GM18951 (cell line): ENCODE data around the gene CAP2.

Source experiments
- POLR2A ChIP-seq: IDR thresholded peaks from 4 replicates; pipeline ENCODE4 v1.6.1; 2011; ENCODE audit warnings: mild to moderate bottlenecking; ENCODE audit not compliant: insufficient read length, insufficient read depth; ENCODE audit errors: extremely low read depth
- in situ Hi-C: fragments of 300-500 bp; cut with MboI; formaldehyde crosslinking; loops from one replicate; pipeline ENCODE4 v1.12.0; 2022; ENCODE audit warnings: low sequenced_read_pairs, mixed read lengths, inconsistent platforms; ENCODE audit not compliant: unreplicated experiment

CAP2 gene, protein sequence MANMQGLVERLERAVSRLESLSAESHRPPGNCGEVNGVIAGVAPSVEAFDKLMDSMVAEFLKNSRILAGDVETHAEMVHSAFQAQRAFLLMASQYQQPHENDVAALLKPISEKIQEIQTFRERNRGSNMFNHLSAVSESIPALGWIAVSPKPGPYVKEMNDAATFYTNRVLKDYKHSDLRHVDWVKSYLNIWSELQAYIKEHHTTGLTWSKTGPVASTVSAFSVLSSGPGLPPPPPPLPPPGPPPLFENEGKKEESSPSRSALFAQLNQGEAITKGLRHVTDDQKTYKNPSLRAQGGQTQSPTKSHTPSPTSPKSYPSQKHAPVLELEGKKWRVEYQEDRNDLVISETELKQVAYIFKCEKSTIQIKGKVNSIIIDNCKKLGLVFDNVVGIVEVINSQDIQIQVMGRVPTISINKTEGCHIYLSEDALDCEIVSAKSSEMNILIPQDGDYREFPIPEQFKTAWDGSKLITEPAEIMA

DNA sequence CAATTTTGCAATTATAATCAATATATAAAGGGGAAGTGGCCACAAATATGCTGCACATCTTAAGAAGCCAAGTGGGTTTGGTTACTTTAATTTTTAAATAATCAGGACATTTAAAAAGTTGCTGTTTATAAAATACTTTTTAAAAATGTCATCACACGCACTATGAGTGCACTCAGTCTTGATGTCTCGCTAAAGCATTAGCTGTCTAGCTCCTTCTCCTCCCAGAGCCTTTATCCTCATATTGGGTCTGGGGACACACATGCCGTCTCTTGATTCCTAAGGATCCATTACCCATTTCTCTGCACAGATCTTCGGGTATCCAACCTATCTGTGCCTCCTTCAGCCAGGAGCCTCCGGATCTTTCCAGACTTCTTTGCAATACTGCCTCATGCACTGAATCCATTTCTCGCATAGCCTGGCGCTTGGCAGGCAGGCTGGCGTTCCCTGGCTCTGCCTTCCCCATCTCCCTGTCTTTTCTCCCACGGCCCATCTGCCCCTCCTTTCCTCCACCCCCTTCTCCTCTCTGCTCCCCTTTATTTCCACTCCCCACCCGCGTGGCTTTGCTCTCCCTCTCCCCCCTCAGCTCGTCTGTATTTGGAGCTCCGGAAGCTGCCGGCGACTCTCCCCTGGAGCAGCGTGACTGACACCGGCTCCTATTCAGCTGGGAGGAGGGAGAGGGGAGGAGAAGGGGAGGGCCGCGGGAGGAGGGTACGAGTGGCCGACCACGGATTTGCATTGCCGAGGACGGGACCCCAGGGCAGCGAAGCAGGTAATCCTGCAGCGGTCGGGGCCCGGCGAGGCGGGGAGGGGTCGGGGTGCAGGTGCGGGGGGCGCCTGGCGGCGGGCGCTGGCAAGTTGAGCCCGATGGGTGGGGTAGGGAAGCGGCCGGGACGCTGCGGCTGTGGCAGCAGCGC lies at the start of gene CAP2:
Gene CAP2, plus strand, starts transcription at position 618 of the 914 bp plus-strand sequence. CDS start 27,961 bp downstream, outside the sequence.
- no peak for TF ChIP-seq POLR2A
- in situ Hi-C loops = no loop called here

DNA sequence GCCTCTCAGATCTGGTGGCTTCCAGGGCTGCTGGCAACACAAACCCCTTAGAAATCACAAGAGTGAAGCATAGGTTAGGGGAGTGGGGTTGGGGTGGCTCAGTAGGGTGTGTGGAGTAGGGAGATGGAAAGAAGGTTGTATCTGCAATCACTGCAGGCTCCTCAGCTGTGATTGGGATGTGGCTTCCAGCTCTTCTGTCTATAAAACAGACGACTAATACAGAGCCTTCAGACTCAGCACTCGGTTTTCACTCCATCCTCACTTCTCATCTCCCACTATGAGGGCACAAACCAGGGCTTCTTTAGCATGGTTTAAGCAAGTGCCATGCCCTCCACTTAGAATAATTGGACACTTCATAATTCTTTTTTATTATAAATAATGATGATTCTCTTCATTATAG lies 46.4 kb upstream of the CAP2 start:
- in situ Hi-C loops = no loop called here
- TF ChIP-seq POLR2A = no peak

DNA sequence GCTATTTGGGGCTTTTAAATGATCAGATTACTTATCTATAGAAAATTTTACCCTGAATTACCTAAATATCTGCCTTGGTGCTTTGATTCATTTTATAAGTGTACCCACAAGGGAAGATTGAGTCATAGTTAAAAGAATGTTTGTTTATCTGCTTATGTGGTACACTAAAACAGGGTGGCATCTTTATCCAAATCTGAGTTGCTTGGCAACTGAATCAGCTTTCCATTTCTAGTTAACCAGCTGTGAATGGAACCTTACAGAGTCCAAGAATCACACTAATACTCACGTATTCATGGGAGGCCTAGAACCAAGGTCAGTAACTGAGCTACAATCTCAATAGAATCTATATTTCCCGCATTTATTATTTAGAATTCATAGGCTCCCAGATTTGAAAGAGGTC lies 44.0 kb upstream of the CAP2 start:
- in situ Hi-C loops = no loop called here
- no peak for TF ChIP-seq POLR2A

DNA sequence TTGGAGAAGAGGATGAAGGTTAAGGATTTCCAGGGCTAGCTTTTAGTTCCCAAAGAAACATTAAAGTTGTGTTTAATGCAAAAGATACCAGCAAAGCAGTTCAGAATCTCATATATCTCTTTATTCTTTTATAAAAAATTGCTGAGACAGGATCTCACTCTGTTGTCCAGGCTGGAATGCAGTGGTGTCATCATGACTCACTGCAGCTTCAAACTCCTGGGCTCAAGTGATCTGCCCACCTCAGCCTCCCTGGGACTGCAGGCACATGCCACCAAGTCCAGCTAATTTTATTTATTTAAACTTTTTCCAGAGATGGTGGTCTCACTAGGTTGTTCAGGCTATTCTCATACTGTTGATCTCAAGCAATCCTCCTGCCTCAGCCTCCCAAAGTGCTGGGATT lies 41.1 kb upstream of the CAP2 start:
- in situ Hi-C loops = no loop called here
- TF ChIP-seq POLR2A = no peak

DNA sequence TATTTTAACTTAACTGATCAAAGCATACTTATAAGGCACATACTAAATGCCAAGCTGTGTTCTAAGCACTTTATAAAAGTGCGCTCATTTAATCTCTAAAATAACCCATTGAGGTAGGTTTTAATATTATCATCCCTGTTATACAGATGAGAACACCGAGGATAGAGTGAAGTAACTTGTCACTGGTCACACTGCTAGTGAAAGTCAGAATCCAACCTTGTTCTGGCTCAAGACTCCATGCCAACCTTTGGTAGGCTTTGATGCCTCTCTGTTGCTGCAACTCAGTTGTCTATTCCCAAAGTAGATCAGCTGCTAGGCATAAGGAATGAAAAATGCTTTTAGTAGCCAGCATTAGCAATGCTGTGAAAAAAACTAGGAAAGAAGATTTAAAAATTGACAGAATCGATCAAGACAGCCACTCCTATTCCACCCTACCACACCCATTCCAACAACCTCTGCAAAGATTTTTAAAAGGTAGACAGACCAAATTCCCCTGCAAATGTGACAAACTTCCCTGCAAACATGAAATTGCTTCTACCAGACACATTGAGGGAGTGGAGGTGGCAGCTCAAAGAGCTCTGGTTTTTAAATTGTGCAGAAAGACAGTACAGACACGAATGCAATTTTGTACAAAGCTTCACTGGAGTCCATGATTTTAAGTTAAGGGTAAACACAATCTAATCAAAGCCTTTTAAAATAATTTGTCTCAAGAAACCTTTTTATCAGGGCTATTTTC lies 39.8 kb upstream of the CAP2 start:
- no peak for TF ChIP-seq POLR2A

DNA sequence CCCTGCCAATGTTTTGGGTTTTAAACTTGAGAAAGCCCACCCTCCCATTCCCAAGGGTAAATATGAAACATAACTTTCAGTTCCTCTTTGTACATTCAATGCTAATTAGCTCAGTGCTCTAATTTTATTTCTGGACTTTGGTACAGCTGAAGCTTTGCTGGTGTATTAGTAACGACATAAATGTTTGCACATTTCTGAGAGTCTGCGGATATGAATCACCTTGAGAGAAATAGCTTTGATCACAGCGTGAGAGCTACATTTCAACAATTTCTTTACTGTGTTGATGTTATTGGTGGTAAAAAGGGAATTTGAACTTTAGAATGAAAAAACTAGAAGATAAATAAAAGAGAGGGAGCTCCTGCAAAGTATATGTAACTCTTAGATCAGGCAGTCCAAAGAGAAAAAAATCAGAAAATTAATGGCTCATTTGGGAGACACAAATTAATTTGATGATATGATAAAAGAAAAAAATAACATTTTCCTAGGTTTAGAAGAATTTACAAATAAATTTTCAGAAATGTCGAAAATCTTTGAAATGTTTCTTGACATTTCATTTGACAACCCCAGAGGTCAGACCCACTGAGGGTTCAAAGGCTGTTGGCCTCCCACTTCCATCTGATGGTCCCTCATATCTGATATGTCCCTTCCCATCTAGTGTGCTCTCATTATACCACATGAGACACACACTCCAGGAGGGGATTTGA lies 38.5 kb upstream of the CAP2 start:
- in situ Hi-C loops = no loop called here
- TF ChIP-seq POLR2A = no peak

More for the DNA sequence above, 39.8 kb upstream of the CAP2 start:
- in situ Hi-C loops = no loop called here

DNA sequence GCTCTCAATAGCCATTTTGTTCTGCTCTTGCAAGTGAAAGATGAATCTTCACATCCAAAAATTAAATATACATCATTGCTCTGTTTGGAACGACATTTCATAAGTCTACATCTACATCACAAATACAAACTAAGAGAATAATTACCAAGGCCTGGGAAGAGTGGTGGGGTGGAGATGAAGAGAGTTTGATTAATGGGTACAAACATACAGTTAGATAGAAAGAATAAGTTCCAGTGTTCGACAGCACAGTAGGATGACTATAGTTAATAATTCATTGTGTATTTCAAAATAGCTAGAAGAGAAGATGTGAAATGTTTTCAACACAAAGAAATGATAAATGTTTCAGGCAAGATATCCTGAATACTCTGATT lies 38.0 kb upstream of the CAP2 start:
- in situ Hi-C loops = no loop called here
- no peak for TF ChIP-seq POLR2A

DNA sequence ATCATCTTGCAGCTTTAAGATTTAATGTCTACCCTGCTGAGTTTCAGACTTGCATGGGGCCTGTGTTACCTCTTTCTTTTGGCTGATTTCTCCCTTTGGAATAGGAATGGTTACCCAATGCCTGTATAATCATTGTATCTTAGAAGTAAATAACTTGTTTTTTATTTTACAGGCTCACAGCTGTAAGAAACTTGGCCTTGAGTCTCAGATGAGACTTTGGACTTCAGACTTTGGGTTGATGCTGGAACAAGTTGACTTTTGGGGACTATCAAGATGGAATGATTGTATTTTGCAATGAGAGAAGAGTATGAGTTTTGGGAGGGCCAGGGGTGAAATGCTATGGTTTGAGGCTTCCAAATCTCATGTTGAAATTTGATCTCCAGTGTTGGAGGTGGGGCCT lies 34.9 kb upstream of the CAP2 start:
- in situ Hi-C loops = no loop called here
- TF ChIP-seq POLR2A = no peak

DNA sequence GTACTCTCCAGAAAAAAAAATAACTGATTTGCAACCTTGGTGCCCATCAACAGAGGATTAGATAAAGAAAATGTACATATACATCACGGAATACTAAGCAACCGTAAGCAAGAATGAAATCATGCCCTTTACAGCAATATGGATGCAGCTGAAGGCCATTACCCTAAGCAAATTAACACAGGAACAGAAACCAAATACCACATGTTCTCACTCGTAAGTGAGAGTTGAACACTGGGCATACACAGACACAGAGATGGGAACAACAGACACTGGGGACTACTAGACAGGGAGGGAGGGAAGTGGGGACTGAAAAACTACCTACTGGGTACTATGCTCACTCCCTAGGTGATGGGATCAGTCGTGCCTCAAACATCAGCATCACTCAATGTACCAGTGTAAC lies 32.8 kb upstream of the CAP2 start:
- TF ChIP-seq POLR2A = no peak
- in situ Hi-C loops = no loop called here

DNA sequence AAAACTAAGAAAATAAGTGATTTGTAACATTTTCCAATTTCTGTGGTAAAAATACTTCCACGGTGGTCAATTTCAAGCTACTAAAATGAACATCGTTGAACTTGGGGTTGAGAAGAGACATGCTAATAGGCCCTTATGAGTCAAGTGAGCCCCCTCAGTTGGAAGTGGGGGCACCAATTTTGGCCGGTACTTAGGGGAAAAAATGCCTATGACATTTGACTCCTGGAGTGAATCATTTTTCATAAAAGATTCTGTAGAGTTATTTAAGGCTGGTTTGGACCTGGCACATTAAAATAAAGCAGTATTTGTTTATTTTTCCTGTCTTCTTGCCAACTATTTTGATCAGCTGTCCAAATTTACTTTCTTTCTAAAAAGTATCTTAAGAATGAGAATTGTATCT lies 32.4 kb upstream of the CAP2 start:
- no peak for TF ChIP-seq POLR2A
- in situ Hi-C loops = no loop called here

DNA sequence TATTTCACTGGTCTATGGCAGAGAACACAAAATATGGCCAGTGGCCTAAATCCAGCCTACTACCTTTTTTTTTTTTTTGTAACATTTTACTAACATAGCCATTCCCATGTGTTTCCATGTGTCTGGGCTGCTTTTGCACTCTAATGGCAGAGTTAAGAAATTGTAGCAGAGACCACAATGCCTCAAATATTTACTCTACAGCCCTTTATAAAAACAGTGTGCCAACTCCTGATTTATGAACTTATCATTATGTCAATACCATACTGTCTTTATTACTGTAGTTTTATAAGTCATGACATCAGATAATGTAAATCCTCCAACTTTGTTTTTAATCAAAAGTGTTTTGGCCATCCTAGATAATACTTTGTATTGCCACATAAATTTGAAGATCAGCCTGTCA lies 27.4 kb upstream of the CAP2 start:
- no peak for TF ChIP-seq POLR2A
- in situ Hi-C loops = no loop called here

DNA sequence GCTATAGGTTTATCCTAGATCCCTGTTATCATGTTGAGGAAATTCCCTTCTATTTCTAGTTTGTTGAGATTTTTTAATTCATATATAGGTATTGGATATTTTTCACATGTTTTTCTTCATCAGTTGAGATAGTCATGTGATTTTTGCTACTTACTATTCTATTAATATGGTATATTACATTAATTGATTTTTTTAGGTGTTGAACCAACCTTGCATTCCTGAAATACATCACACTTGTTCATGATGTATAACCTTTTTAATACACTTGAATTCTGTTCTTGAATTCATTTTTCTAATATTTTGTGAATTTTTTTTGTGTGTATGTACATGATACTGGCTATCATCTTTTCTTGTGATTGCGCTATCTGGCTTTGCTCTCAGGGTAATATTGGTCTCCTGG lies 25.5 kb upstream of the CAP2 start:
- in situ Hi-C loops = no loop called here

More for the DNA sequence above, 25.5 kb upstream of the CAP2 start:
- TF ChIP-seq POLR2A = no peak
